HG03064 (cell line): ENCODE data around the gene BATF2.

Experiments used
- ATAC-seq: cut with Tn5 transposase; IDR thresholded peaks from one replicate; pipeline ENCODE4 v1.9.1; 2021; ENCODE audit warnings: low read depth; ENCODE audit not compliant: unreplicated experiment

BATF2 gene

DNA sequence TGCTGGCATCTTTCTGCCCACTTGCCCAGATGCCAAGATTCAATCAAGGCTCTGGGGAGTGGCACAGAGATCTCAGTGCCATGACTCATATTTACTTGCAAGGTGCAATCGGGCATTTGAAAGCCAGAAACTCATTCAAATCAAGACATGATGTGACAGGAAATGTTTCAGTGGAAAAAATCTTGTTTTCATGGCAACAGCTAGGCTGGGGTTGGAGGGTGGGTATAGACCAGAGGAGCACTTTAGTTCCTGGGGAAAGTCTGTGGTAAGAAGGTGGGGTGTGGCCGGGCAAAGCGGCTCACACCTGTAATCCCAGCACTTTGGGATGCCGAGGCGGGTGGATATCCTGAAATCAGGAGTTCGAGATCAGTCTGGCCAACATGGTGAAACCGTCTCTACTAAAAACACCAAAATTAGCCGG lies 26.0 kb downstream of the BATF2 start:
- no peak for ATAC-seq

DNA sequence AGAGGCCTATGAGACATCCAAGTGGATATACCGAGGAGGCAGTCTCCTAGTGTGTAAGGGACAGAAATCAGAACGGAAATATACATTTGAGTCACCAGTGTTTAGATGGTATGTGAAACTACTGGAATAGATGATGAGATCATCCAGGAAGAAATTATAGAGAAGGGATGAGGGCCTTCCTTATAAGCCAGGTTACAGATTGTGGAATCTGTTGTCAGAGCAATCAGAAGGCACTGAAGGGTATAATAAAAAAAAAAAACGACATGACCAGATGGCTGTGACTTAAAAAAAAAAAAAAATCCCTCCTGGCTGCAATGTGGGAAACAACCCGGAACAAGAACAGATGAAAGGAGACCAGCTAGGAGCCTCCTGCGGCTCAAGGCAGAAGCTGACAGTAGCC lies 27.6 kb downstream of the BATF2 start:
- no peak for ATAC-seq

DNA sequence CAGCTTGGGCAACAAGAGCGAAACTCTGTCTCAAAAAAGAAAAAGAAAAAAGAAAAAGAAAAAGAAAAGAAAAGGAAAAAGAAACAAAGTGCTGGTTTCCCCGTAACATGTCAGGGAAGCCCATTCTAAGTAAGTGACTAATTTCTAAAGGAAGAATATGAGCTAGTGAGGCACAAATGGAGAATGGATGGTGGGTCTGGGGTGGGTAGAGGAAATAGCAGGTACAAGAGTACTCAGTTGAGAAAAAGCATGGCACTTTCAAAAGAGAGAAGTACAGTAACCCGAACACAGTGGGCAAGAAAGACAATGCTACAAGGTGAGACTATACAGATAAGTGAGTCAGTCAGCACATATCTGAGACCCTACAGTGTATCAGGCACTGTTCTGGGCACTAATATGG lies 29.4 kb downstream of the BATF2 start:
- no peak for ATAC-seq

DNA sequence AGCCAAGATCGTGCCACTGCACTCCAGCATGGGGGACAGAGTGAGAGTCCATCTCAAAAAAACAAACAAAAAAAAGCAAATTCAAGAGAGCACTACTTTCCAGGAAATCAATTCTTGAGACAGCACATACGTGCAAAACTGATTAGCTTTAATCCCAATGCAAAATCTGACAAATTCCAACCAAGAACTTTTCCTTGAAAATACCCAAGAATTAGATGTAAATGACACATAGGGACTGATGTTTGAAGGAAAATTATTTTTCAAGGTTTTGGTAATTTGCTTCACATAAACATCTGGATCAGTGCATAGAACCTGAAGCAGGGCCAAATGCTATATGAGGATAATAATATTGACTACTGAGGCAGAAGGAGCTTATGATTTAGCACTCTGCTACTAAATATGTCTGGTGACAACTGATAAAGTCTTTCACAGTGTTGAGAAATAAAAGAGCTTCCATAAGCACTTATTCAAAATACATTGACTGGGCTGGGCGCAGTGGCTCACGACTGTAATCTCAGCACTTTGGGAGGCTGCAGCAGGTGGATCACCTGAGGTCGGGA lies 33.6 kb downstream of the BATF2 start:
- no peak for ATAC-seq

DNA sequence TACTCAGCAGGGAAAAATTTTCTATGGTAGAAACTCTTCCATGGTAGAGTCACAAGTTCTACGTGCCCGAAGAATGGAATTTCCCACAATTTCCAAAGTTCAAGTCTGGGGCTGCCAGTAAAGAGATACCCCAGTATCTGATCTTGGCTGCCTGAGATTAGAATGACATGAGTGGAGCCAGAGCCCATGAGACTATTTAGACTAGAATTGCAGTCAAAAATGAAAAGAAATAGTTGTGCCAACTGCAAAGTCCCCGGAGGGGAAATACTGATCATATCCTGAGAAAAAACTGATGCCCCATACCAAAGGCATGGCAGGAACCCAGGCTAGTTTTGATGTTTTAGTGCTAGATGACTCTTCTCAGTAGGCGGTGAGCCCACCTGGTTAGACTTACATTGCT lies 36.1 kb downstream of the BATF2 start:
- no peak for ATAC-seq

DNA sequence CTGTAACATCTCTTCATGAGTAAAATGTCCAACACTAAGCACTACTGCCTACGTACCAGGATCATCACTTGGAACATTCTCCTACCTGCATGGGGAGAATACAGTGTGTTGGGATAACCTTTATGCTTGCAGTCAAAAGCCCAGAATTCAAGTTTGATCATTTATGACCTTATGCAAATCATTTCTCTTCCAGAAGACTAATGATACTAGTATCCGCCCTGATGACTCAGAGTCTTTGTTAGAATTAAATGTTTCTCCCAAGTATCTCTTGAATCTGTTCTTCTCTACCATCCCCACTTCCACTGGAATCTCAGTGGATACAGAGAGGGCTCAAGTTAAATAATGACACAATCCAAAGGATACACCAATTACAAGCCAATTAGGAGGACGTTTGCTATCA lies 37.3 kb downstream of the BATF2 start:
- ATAC-seq, result no peak

DNA sequence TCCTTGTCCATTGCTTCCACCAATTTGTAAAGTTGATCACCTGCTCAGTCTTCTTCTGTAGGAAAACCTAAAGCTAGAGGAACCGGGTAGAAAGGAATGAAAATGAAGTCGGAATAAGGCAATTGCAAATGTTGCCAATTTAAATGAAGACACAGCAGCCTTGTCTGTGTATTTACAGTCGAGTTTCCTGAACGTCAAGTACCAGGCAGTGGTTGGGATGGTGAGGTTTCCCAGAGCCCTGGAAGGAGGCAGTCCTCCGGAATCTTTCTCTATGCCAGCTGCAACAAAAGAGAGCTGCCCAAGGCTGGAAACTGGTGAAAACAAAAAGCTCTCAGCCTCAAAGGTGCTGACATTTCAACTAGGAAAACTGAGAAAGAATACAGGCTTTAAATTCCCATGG lies 42.6 kb downstream of the BATF2 start:
- no peak for ATAC-seq

DNA sequence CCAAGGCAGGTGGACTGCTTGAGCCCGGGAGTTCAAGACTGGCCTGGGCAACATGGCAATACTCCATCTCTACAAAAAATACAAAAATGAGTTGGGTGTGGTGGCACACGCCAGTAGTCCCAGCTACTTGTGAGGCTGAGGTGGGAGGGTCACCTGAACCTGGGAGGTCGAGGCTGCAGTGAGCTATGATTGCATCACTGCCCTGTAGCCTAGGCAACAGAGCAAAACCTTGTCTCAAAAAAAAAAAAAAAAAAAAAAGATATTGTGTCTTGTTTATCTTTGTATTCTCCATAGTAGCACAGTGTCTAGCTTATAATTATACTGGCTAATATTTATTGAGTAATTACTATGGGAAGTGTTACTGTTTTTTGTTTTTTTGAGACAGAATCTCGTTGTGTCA lies 45.2 kb downstream of the BATF2 start:
- no peak for ATAC-seq

DNA sequence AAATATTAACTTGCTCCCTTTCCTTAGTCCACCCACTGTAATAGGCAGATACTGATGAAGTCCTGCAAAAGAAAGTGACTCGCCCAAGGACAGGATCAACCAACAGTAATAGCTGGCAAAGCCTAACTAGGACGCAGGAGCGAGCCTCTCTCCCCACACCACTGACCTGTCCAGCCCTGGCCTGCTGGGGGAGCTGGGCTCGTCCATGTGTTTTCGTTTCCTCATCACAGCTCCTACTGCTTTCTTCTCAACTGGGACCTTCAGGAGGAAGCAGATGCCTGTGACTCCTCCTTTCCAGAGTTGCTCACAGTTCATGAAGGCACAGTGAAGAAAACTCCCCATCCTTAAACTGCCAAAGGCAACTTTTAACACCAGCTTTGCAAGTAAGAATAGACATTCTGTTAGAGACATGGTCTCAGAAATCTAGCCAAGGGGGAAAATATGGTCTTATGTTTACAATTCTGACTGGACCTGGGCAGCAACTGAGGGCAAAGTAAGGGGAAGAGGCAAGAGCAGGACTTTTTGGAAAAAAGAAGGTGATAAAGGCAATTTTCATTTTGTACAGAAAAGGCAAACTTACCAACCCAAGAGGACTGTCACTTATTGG lies 49.5 kb downstream of the BATF2 start:
- no peak for ATAC-seq
